ENCODE results near the gene CD2BP2.
"Not testable (repeated sequence)": the region's sequence is repeated elsewhere in the genome, so short reads cannot be mapped to it uniquely, and the experiment has no call there.

The CD2BP2 gene

GRCh38 chr16:30335598-30336474 lies 19.3 kb downstream of the CD2BP2 start:
- H4K20me1 ChIP-seq (ENCODE audit: low read depth, low read length): no peaks in the 10 kb centered on the region
- H3K9ac ChIP-seq (ENCODE audit: low read length): peak overlapping the region; percentile 74
- H3K27ac ChIP-seq (ENCODE audit: low read depth, low read length): peak overlapping the region; percentile 89
- H3K9me2 ChIP-seq (replicated peaks; ENCODE audit: insufficient read depth, low read length): no peaks in the 10 kb centered on the region
- peaks cover 12% of the 10 kb centered on the region for H3F3A ChIP-seq (ENCODE audit: insufficient read depth)
- no peak for TF ChIP-seq EZH2phosphoT487 (conservative IDR thresholded peaks at IDR 0.05; ENCODE audit: low read length)
- TF ChIP-seq, protein P1, sequence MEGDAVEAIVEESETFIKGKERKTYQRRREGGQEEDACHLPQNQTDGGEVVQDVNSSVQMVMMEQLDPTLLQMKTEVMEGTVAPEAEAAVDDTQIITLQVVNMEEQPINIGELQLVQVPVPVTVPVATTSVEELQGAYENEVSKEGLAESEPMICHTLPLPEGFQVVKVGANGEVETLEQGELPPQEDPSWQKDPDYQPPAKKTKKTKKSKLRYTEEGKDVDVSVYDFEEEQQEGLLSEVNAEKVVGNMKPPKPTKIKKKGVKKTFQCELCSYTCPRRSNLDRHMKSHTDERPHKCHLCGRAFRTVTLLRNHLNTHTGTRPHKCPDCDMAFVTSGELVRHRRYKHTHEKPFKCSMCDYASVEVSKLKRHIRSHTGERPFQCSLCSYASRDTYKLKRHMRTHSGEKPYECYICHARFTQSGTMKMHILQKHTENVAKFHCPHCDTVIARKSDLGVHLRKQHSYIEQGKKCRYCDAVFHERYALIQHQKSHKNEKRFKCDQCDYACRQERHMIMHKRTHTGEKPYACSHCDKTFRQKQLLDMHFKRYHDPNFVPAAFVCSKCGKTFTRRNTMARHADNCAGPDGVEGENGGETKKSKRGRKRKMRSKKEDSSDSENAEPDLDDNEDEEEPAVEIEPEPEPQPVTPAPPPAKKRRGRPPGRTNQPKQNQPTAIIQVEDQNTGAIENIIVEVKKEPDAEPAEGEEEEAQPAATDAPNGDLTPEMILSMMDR (IDR thresholded peaks at IDR 0.05; ENCODE audit: insufficient read depth, low read length, poor library complexity, severe bottlenecking): no peak
- no peak overlapping the region for H2AFZ ChIP-seq (ENCODE audit: low read depth, low read length, severe bottlenecking)
- H3K9me3 ChIP-seq (ENCODE audit: insufficient read depth, low read length): no peaks in the 10 kb centered on the region
- no peaks in the 10 kb centered on the region for H3K36me3 ChIP-seq (ENCODE audit: low read length)
- H3K4me2 ChIP-seq (ENCODE audit: low read depth, low read length, poor library complexity, severe bottlenecking): peak overlapping the region; percentile 71
- peak overlapping the region; percentile 54 for H3K4me3 ChIP-seq (ENCODE audit: insufficient read depth, low read length, poor library complexity, severe bottlenecking)
- H3K27me3 ChIP-seq (ENCODE audit: low read length): no peaks in the 10 kb centered on the region
- peaks cover 29% of the 10 kb centered on the region for H3K79me2 ChIP-seq (ENCODE audit: insufficient read depth, low read length)

GRCh38 chr16:30335028-30335597 lies 20.0 kb downstream of the CD2BP2 start:
- Histone ChIP-seq H3K27ac (ENCODE audit: low read depth, low read length) (peak overlapping the region; percentile 89), H3K4me2 (ENCODE audit: low read depth, low read length, poor library complexity, severe bottlenecking) (peak overlapping the region; percentile 71), H3K4me3 (ENCODE audit: insufficient read depth, low read length, poor library complexity, severe bottlenecking) (peak overlapping the region; percentile 69), H3K9ac (ENCODE audit: low read length) (peak overlapping the region; percentile 74), H3F3A (ENCODE audit: insufficient read depth) (peaks cover 18% of the 10 kb centered on the region), H3K79me2 (ENCODE audit: insufficient read depth, low read length) (peaks cover 28% of the 10 kb centered on the region)
- not testable (repeated sequence) for H3K9me2 ChIP-seq (replicated peaks; ENCODE audit: insufficient read depth, low read length); H3K27me3 ChIP-seq (ENCODE audit: low read length); H2AFZ ChIP-seq (ENCODE audit: low read depth, low read length, severe bottlenecking); H3K36me3 ChIP-seq (ENCODE audit: low read length); H3K9me3 ChIP-seq (ENCODE audit: insufficient read depth, low read length); H4K20me1 ChIP-seq (ENCODE audit: low read depth, low read length)

DNA sequence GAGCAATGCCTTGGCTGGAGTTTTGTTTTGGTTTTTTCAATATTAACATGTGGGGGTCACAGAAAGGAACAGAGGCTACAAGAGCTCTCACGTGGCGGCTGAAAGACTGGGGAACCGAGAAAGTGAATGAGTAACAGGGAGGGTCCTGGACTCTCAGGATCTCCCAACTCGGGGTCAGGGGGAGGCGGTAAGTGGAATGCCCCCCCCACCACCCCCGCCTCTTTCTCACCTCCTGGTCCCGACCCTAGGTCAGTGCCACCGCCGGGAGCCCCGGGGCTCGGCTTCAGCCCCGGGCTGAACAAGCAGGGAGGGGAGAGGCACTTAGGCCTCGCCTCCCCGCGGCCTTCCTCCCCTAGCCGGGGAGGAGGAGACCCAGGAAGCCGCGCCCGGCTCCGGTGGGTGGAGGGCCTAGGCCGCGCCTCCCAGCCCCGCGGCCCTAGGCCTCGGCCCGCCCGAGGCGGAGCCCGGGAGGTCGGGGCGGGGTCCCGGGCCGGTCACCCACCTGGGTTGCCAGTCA lies 20.6 kb downstream of the CD2BP2 start:
- peak overlapping the region; percentile 89 for H3K27ac ChIP-seq (ENCODE audit: low read depth, low read length)
- peak overlapping the region; percentile 74 for H3K9ac ChIP-seq (ENCODE audit: low read length)

DNA sequence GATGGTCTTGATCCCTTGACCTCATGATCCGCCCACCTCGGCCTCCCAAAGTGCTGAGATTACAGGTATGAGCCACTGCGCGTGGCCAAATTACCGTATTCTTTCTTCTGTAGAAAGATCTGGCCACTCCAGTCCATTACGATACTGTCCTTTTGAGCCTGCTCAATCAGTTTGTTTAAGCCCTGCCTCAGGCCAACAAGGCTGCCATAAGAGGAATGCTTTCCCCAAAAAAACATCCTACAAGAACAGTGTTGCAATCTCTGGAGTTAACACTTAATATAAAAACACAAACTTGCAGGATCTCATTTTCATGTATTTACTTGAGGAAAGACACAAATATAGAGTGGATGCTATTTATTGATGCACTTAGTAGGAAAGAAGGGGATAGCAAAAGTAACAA lies 30.9 kb downstream of the CD2BP2 start:
- Histone ChIP-seq H3K79me2 (ENCODE audit: insufficient read depth, low read length) (peaks cover 62% of the 10 kb centered on the region), H3K27ac (ENCODE audit: low read depth, low read length) (peak overlapping the region; percentile 87), H3K9ac (ENCODE audit: low read length) (peak overlapping the region; percentile 35; the same call in 1 of the 2 replicates), H3F3A (ENCODE audit: insufficient read depth) (peaks cover 30% of the 10 kb centered on the region), H3K4me2 (ENCODE audit: low read depth, low read length, poor library complexity, severe bottlenecking) (peak overlapping the region; percentile 46)
- H3K36me3 ChIP-seq (ENCODE audit: low read length); H4K20me1 ChIP-seq (ENCODE audit: low read depth, low read length); H3K9me2 ChIP-seq (replicated peaks; ENCODE audit: insufficient read depth, low read length); H3K27me3 ChIP-seq (ENCODE audit: low read length); H2AFZ ChIP-seq (ENCODE audit: low read depth, low read length, severe bottlenecking); H3K4me3 ChIP-seq (ENCODE audit: insufficient read depth, low read length, poor library complexity, severe bottlenecking); H3K9me3 ChIP-seq (ENCODE audit: insufficient read depth, low read length): not testable (repeated sequence)

More for the DNA sequence above, 20.6 kb downstream of the CD2BP2 start:
- H2AFZ ChIP-seq (ENCODE audit: low read depth, low read length, severe bottlenecking); H3K9me2 ChIP-seq (replicated peaks; ENCODE audit: insufficient read depth, low read length); H3K27me3 ChIP-seq (ENCODE audit: low read length); H3K36me3 ChIP-seq (ENCODE audit: low read length); H3K9me3 ChIP-seq (ENCODE audit: insufficient read depth, low read length); H4K20me1 ChIP-seq (ENCODE audit: low read depth, low read length): not testable (repeated sequence)
- peaks cover 18% of the 10 kb centered on the region for H3F3A ChIP-seq (ENCODE audit: insufficient read depth)
- peak overlapping the region; percentile 56 for H3K4me2 ChIP-seq (ENCODE audit: low read depth, low read length, poor library complexity, severe bottlenecking)
- H3K4me3 ChIP-seq (ENCODE audit: insufficient read depth, low read length, poor library complexity, severe bottlenecking): peak overlapping the region; percentile 69
- H3K79me2 ChIP-seq (ENCODE audit: insufficient read depth, low read length): peaks cover 33% of the 10 kb centered on the region

DNA sequence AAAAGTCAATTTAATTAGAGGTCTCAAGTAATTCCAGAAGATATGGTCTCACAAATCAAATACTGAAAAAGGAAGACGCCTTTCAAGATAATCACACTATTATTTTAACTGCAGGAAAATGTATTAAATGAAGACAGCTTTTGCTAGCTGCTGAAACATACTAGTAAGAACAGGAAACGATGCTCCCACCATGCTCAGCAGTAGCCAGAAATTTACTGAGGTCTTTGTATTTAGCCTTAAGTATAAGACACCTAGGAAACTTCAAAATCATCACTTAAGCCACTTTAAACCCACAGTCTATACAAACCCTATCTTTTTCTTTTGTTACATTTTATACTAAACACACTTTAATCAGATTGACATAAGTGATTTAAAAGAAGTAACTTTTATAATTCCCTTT lies 36.5 kb downstream of the CD2BP2 start:
- Histone ChIP-seq H3K27ac (ENCODE audit: low read depth, low read length) (peak overlapping the region; percentile 47; the same call in 1 of the 2 replicates), H3K79me2 (ENCODE audit: insufficient read depth, low read length) (peaks cover 75% of the 10 kb centered on the region)
- not testable (repeated sequence) for H3K9me2 ChIP-seq (replicated peaks; ENCODE audit: insufficient read depth, low read length); H3K9ac ChIP-seq (ENCODE audit: low read length); H3K27me3 ChIP-seq (ENCODE audit: low read length); H3K4me3 ChIP-seq (ENCODE audit: insufficient read depth, low read length, poor library complexity, severe bottlenecking); H4K20me1 ChIP-seq (ENCODE audit: low read depth, low read length); H3K9me3 ChIP-seq (ENCODE audit: insufficient read depth, low read length); H3K4me2 ChIP-seq (ENCODE audit: low read depth, low read length, poor library complexity, severe bottlenecking); H2AFZ ChIP-seq (ENCODE audit: low read depth, low read length, severe bottlenecking); H3K36me3 ChIP-seq (ENCODE audit: low read length); H3F3A ChIP-seq (ENCODE audit: insufficient read depth)

GRCh38 chr16:30310937-30311336 lies 44.2 kb downstream of the CD2BP2 start:
- Histone ChIP-seq H3K27ac (ENCODE audit: low read depth, low read length) (peak overlapping the region; percentile 45; the same call in 1 of the 2 replicates), H3K79me2 (ENCODE audit: insufficient read depth, low read length) (peaks cover 51% of the 10 kb centered on the region)
- not testable (repeated sequence) for H3K9ac ChIP-seq (ENCODE audit: low read length); H3K36me3 ChIP-seq (ENCODE audit: low read length); H3F3A ChIP-seq (ENCODE audit: insufficient read depth); H3K4me2 ChIP-seq (ENCODE audit: low read depth, low read length, poor library complexity, severe bottlenecking); H3K27me3 ChIP-seq (ENCODE audit: low read length); H2AFZ ChIP-seq (ENCODE audit: low read depth, low read length, severe bottlenecking); H4K20me1 ChIP-seq (ENCODE audit: low read depth, low read length); H3K9me3 ChIP-seq (ENCODE audit: insufficient read depth, low read length); H3K9me2 ChIP-seq (replicated peaks; ENCODE audit: insufficient read depth, low read length); H3K4me3 ChIP-seq (ENCODE audit: insufficient read depth, low read length, poor library complexity, severe bottlenecking)

GRCh38 chr16:30309255-30309654 lies 45.9 kb downstream of the CD2BP2 start:
- not testable (repeated sequence) for H2AFZ ChIP-seq (ENCODE audit: low read depth, low read length, severe bottlenecking); H3K9me2 ChIP-seq (replicated peaks; ENCODE audit: insufficient read depth, low read length); H3K27me3 ChIP-seq (ENCODE audit: low read length); H3K4me3 ChIP-seq (ENCODE audit: insufficient read depth, low read length, poor library complexity, severe bottlenecking); H4K20me1 ChIP-seq (ENCODE audit: low read depth, low read length); H3F3A ChIP-seq (ENCODE audit: insufficient read depth); H3K9me3 ChIP-seq (ENCODE audit: insufficient read depth, low read length); H3K36me3 ChIP-seq (ENCODE audit: low read length); H3K9ac ChIP-seq (ENCODE audit: low read length)
- peak overlapping the region; percentile 51 for H3K4me2 ChIP-seq (ENCODE audit: low read depth, low read length, poor library complexity, severe bottlenecking)
- H3K27ac ChIP-seq (ENCODE audit: low read depth, low read length): peak overlapping the region; percentile 58
- H3K79me2 ChIP-seq (ENCODE audit: insufficient read depth, low read length): peaks cover 38% of the 10 kb centered on the region

Data from SU-DHL-6 (cell line).